ENCODE measurements around the gene OSGIN1.

The OSGIN1 gene

GRCh38 chr16:83964684-83965443 lies 11.8 kb downstream of the OSGIN1 start:
- no peaks in the 10 kb centered on the region for H3K9me2 ChIP-seq (replicated peaks; ENCODE audit: control insufficient read depth, low read length)

GRCh38 chr16:83965444-83966152 lies 12.6 kb downstream of the OSGIN1 start:
- TF ChIP-seq CTCF (IDR thresholded peaks at IDR 0.05; ENCODE audit: low read depth, low read length, poor library complexity, severe bottlenecking) (no peak), EZH2phosphoT487 (IDR thresholded peaks at IDR 0.05; ENCODE audit: borderline replicate concordance, low read length) (no peak)
- H3K9me3 ChIP-seq (ENCODE audit: control insufficient read depth, insufficient read depth, low read length) = no peaks in the 10 kb centered on the region
- H3K27me3 ChIP-seq (ENCODE audit: control insufficient read depth, low read length) = no peaks in the 10 kb centered on the region
- no peaks in the 10 kb centered on the region for H3K9me2 ChIP-seq (replicated peaks; ENCODE audit: control insufficient read depth, low read length)
- no peaks in the 10 kb centered on the region for H3F3A ChIP-seq (ENCODE audit: control insufficient read depth, insufficient read depth)
- no peaks in the 10 kb centered on the region for H3K36me3 ChIP-seq (ENCODE audit: control insufficient read depth, low read length)
- H4K20me1 ChIP-seq (ENCODE audit: control insufficient read depth, insufficient read depth, low read depth, low read length) = no peaks in the 10 kb centered on the region
- no peak overlapping the region for H3K27ac ChIP-seq (ENCODE audit: low read depth, low read length)
- H3K4me2 ChIP-seq (ENCODE audit: low read length) = no peak overlapping the region
- H3K79me2 ChIP-seq (ENCODE audit: control insufficient read depth, low read length) = no peaks in the 10 kb centered on the region
- no peaks in the 10 kb centered on the region for H3K4me1 ChIP-seq (ENCODE audit: control insufficient read depth, low read length)
- H3K4me3 ChIP-seq (ENCODE audit: low read length) = no peak overlapping the region

More at GRCh38 chr16:83964684-83965443, 11.8 kb downstream of the OSGIN1 start:
- Histone ChIP-seq H3K4me2 (ENCODE audit: low read length) (no peak overlapping the region), H3K36me3 (ENCODE audit: control insufficient read depth, low read length) (no peaks in the 10 kb centered on the region), H4K20me1 (ENCODE audit: control insufficient read depth, insufficient read depth, low read depth, low read length) (no peaks in the 10 kb centered on the region), H3K27ac (ENCODE audit: low read depth, low read length) (no peak overlapping the region), H3F3A (ENCODE audit: control insufficient read depth, insufficient read depth) (no peaks in the 10 kb centered on the region), H3K4me1 (ENCODE audit: control insufficient read depth, low read length) (no peaks in the 10 kb centered on the region), H3K79me2 (ENCODE audit: control insufficient read depth, low read length) (no peaks in the 10 kb centered on the region), H3K27me3 (ENCODE audit: control insufficient read depth, low read length) (no peaks in the 10 kb centered on the region), H3K9me3 (ENCODE audit: control insufficient read depth, insufficient read depth, low read length) (no peaks in the 10 kb centered on the region), H3K4me3 (ENCODE audit: low read length) (no peak overlapping the region)
- TF ChIP-seq EZH2phosphoT487 (IDR thresholded peaks at IDR 0.05; ENCODE audit: borderline replicate concordance, low read length) (no peak), CTCF (IDR thresholded peaks at IDR 0.05; ENCODE audit: low read depth, low read length, poor library complexity, severe bottlenecking) (no peak)

GRCh38 chr16:83966153-83966696 lies 13.2 kb downstream of the OSGIN1 start:
- H3K36me3 ChIP-seq (ENCODE audit: control insufficient read depth, low read length) = no peaks in the 10 kb centered on the region
- TF ChIP-seq CTCF (IDR thresholded peaks at IDR 0.05; ENCODE audit: low read depth, low read length, poor library complexity, severe bottlenecking) = no peak
- TF ChIP-seq EZH2phosphoT487 (IDR thresholded peaks at IDR 0.05; ENCODE audit: borderline replicate concordance, low read length) = no peak
- no peak overlapping the region for H3K27ac ChIP-seq (ENCODE audit: low read depth, low read length)
- no peak overlapping the region for H3K4me2 ChIP-seq (ENCODE audit: low read length)
- H4K20me1 ChIP-seq (ENCODE audit: control insufficient read depth, insufficient read depth, low read depth, low read length) = no peaks in the 10 kb centered on the region
- H3F3A ChIP-seq (ENCODE audit: control insufficient read depth, insufficient read depth) = no peaks in the 10 kb centered on the region
- H3K4me3 ChIP-seq (ENCODE audit: low read length) = no peak overlapping the region
- no peaks in the 10 kb centered on the region for H3K4me1 ChIP-seq (ENCODE audit: control insufficient read depth, low read length)
- no peaks in the 10 kb centered on the region for H3K9me3 ChIP-seq (ENCODE audit: control insufficient read depth, insufficient read depth, low read length)
- no peaks in the 10 kb centered on the region for H3K79me2 ChIP-seq (ENCODE audit: control insufficient read depth, low read length)
- no peaks in the 10 kb centered on the region for H3K27me3 ChIP-seq (ENCODE audit: control insufficient read depth, low read length)
- no peaks in the 10 kb centered on the region for H3K9me2 ChIP-seq (replicated peaks; ENCODE audit: control insufficient read depth, low read length)
